ENCODE data around the gene TRIM52. TPM values are rescaled to one million over a fixed set of nuclear protein-coding genes. Genes with fewer than 3 reads are reported as not detected.

Gene TRIM52
- total and polyA plus RNA-seq, 9 of the 15 experiments (the other 6 are each of a cell fraction or from before 2014, with no cell fraction given) = 3.3 to 21.9 (median 13.5) TPM

DNA sequence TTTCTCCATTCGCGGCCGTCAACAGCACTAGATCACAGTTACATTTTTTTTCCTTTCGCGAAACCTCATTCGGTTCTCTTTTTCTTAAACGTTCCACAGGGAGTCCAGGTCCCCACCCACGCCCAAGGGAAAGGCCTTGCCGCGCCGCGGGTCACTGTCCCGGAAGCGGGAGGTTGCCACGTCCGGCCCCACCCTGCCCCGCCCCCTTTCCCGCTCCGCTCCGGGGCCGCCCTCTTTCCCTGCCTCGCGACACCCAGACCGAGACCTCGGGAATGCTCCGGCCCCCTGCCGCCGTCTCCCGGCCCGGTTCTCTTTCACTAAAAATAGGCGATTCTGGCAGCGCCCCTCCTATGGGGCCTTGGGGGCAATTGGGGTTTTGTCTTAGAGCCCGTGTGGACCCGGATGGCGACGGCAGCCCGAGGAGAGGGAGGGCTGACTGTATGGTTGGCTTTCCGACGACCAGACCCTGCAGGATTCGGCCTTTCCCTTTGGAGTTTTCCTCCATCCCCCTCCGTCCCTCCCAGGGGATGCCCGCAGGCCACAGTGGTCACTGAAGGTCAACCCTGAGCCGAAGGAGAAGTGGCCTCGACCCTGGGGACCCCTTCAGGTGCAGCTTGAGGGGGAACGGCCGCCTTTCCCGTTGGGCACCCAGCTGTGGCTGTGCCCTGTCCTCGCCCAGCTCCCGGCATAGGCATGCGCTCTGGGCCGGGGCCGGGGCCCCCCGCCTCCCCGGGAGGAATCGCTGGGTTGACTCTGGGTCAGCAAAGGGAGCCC is 14.5 kb downstream of the TRIM52 start (continued):
- no peak for TF ChIP-seq ZNF395 (CRISPR knock-in tag; IDR thresholded peaks at IDR 0.05)
- no peak for TF ChIP-seq BMI1 (IDR thresholded peaks at IDR 0.05; ENCODE audit: low read length)
- no peak; the same call in none of the 2 replicates for TF ChIP-seq ATF6 (CRISPR knock-in tag; IDR thresholded peaks at IDR 0.05)
- TF ChIP-seq L3MBTL2 (IDR thresholded peaks at IDR 0.05) = 0 out of 2 replicates have a peak, but pooled peaks have one; percentile 33
- TF ChIP-seq, protein P1, sequence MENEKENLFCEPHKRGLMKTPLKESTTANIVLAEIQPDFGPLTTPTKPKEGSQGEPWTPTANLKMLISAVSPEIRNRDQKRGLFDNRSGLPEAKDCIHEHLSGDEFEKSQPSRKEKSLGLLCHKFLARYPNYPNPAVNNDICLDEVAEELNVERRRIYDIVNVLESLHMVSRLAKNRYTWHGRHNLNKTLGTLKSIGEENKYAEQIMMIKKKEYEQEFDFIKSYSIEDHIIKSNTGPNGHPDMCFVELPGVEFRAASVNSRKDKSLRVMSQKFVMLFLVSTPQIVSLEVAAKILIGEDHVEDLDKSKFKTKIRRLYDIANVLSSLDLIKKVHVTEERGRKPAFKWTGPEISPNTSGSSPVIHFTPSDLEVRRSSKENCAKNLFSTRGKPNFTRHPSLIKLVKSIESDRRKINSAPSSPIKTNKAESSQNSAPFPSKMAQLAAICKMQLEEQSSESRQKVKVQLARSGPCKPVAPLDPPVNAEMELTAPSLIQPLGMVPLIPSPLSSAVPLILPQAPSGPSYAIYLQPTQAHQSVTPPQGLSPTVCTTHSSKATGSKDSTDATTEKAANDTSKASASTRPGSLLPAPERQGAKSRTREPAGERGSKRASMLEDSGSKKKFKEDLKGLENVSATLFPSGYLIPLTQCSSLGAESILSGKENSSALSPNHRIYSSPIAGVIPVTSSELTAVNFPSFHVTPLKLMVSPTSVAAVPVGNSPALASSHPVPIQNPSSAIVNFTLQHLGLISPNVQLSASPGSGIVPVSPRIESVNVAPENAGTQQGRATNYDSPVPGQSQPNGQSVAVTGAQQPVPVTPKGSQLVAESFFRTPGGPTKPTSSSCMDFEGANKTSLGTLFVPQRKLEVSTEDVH (IDR thresholded peaks at IDR 0.05; ENCODE audit: low read depth, partially characterized antibody) = no peak
- peak; percentile 1 for TF ChIP-seq HNRNPLL (IDR thresholded peaks at IDR 0.05; ENCODE audit: low read depth, low read length, poor library complexity, severe bottlenecking)
- no peak for TF ChIP-seq MTF1 (CRISPR knock-in tag; IDR thresholded peaks at IDR 0.05; ENCODE audit: borderline replicate concordance)
- no peak for TF ChIP-seq JUNB (CRISPR knock-in tag; conservative IDR thresholded peaks at IDR 0.05)
- TF ChIP-seq SRSF7 (optimal IDR thresholded peaks at IDR 0.05; ENCODE audit: low read depth, low read length) = no peak
- TF ChIP-seq, protein P2, sequence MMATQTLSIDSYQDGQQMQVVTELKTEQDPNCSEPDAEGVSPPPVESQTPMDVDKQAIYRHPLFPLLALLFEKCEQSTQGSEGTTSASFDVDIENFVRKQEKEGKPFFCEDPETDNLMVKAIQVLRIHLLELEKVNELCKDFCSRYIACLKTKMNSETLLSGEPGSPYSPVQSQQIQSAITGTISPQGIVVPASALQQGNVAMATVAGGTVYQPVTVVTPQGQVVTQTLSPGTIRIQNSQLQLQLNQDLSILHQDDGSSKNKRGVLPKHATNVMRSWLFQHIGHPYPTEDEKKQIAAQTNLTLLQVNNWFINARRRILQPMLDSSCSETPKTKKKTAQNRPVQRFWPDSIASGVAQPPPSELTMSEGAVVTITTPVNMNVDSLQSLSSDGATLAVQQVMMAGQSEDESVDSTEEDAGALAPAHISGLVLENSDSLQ (IDR thresholded peaks at IDR 0.05) = no peak
- TF ChIP-seq NFXL1 (CRISPR knock-in tag; IDR thresholded peaks at IDR 0.05) = 0 out of 2 replicates have a peak, but pooled peaks have one; percentile 45
- no peak for TF ChIP-seq E4F1 (CRISPR knock-in tag; IDR thresholded peaks at IDR 0.05; ENCODE audit: borderline replicate concordance)
- peak; percentile 79 for TF ChIP-seq POLR2G (IDR thresholded peaks at IDR 0.05; ENCODE audit: low read depth, low read length)
- peak; percentile 18; the same call in 1 of the 2 replicates for TF ChIP-seq MTA1 (IDR thresholded peaks at IDR 0.05; ENCODE audit: borderline replicate concordance)
- no peak for TF ChIP-seq ZNF444 (CRISPR knock-in tag; IDR thresholded peaks at IDR 0.05)
- no peak for TF ChIP-seq SMAD2 (IDR thresholded peaks at IDR 0.05; ENCODE audit: low read depth, low read length)
- TF ChIP-seq ZNF75A (CRISPR knock-in tag; IDR thresholded peaks at IDR 0.05) = no peak
